GOT3 (cell line): ENCODE data around the gene DLG4.

ENCODE experiments used
- DNase-seq: peaks from one replicate; lab custom pipeline; 2025; ENCODE audit warnings: mixed read lengths; lab: John Stamatoyannopoulos, UW

DLG4 gene

DNA sequence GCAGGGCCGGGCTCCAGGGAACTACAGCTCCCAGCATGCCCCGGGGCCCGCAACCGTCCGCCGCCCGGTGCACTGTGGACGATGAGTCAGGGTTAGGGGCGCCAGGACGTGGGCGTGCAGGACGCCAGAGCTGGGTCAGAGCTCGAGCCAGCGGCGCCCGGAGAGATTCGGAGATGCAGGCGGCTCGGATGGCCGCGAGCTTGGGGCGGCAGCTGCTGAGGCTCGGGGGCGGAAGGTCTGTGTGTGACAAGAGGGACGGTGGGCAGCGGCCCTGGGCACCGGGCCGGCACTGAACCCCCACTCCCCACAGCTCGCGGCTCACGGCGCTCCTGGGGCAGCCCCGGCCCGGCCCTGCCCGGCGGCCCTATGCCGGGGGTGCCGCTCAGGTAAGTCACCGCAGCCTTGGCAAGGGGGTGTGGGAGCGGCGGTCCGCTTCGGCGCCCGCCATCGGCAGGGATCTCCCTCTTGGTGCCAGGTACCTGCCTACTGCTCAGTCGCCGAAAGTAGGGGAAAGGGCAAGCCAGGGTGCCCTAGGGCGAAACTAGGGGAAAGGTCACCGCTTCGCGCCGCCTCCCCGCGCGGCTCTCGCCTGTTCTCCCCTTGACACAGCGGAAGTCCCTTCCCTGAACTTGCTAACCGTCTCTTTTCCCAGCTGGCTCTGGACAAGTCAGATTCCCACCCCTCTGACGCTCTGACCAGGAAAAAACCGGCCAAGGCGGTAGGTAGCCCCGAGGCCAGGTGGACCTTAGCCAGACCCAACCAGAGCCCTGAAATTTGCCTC is at the start of gene DLG4, which contains the start of gene ACADVL:
Gene DLG4 (minus strand): TSS at position 25 of the 781 bp plus-strand sequence.
Gene ACADVL (plus strand): TSS at position 127 of the 781 bp plus-strand sequence. CDS start 47 bp downstream, at position 174.
- DNase-seq: peak; percentile 83

- no peak for DNase-seq
Observed at GRCh38 chr17:7266784-7267183, 47.1 kb upstream of the DLG4 start.

DNA sequence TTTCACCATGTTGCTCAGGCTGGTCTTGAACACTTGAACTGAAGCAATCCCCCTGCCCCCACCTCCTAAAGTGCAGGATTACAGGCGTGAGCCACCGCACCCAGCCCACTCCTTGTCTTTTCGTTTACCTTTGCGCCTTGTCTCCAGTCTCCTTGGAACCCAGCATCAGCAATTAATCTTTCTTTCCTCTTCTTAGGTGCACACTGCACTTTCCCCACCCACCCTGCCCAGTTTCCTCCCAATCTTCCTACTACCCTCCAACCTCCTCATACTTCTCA is 44.1 kb upstream of the DLG4 start:
- no peak for DNase-seq

- no peak for DNase-seq
Observed at GRCh38 chr17:7262935-7263800, 43.5 kb upstream of the DLG4 start.

DNA sequence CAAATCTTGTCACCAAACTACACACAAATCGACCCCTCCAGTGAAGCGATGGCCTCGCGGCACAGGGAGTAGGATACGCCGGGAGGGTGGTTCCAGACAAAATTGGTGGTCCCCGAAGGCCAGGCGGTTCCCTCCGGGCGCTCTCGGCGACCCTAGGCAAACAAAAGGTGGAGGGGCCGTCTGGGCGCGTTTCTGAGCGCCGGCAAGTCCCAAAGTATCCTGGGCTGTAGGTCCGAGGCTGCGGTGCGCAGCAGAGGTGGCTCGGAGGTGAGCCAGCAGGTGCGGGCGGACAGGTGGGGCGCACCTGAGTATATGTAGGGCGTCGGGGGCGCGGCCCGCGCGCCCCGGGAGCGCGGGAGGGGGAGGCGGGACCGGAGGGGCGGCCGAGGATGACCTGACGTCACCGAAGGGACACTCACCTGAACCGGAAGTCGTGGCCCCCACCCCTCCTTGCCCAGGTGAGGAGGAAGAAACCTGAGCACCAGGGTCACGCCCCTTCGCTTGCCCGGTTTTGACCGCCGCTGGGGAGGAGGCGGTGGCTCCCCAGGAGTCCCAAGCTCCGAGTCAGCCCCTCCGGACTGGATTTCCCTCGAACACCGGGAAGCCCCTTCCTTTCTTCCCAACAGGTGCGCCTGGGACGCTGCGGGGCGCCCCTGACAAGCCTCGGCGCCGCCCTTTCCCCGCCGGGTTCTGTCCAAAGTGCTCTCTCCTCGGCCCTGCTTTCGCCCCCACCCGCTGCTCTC is 42.7 kb upstream of the DLG4 start, which contains the start of gene CLDN7:
Gene CLDN7 (minus strand): TSS at position 287 of the 743 bp plus-strand sequence. CDS start 435 bp downstream, outside the sequence.
- no peak for DNase-seq

GRCh38 chr17:7261379-7262191 is 41.9 kb upstream of the DLG4 start:
- no peak for DNase-seq

GRCh38 chr17:7260651-7261378 is 41.2 kb upstream of the DLG4 start:
- no peak for DNase-seq

- no peak for DNase-seq
Observed at GRCh38 chr17:7260151-7260550, 40.5 kb upstream of the DLG4 start.

GRCh38 chr17:7259555-7259889 is 39.9 kb upstream of the DLG4 start:
- DNase-seq: no peak

DNA sequence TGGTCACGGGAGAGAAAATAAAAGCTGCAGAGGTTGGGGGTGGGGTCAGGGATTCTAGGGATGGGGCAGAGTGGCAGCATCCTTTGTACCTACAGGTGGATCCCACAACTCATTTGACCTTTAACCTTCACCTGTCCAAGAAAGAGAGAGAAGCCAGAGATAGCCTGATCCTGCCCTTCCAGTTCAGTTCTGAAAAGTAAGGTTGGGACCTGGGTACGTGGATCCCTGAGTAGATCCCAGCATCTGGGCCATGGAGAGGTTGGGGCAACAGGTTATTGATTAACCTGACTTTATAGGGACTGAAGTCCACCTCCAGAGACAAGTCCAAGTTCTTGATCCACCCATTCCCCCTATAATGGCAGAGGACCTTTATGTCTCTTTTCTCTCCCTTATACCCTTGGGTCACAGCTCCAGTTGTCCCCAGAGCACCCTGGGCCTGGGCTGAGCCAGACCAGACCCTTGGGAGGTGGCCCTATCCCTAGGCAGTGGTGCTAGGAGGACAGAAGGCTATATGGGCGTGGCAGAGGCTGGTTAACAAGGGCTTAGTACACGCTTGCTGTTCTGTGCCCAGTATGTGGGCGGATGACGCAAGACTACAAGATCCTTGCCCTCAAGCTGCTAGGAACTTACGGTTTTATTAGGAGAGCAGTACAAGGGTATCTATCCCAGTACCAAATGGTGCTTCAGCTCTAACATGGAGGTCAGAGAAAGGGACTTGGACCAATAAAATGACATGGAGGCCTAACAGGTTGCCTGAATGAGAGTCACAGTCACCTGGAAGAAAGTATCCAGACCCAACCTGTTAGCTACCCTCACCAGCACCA is 39.3 kb upstream of the DLG4 start:
- no peak for DNase-seq

GRCh38 chr17:7256766-7257456 is 37.3 kb upstream of the DLG4 start:
- no peak for DNase-seq

DNA sequence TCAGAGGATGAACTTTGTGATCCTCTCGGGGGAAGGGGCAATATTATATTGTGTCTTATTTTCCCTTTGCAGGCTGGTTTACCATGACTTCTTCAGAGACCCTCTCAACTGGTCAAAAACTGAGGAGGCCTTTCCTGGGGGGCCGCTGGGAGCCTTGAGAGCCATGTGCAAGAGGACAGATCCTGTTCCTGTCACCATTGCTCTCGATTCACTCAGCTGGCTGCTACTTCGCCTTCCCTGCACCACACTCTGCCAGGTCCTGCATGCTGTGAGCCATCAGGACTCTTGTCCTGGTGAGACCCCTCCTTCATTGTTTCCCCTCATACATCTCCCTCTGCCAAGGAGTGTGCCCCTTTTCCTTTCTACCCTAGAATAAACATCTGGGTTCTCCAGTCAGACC is 34.9 kb upstream of the DLG4 start:
- no peak for DNase-seq

GRCh38 chr17:7253082-7253481 is 33.4 kb upstream of the DLG4 start:
- DNase-seq: no peak

- peak; percentile 83 for DNase-seq
Observed at GRCh38 chr17:7252176-7253043, 32.8 kb upstream of the DLG4 start, which contains the start of gene ELP5. Gene ELP5 (plus strand): TSS chr17:7252215. CDS start chr17:7252551, 336 bp downstream.

DNA sequence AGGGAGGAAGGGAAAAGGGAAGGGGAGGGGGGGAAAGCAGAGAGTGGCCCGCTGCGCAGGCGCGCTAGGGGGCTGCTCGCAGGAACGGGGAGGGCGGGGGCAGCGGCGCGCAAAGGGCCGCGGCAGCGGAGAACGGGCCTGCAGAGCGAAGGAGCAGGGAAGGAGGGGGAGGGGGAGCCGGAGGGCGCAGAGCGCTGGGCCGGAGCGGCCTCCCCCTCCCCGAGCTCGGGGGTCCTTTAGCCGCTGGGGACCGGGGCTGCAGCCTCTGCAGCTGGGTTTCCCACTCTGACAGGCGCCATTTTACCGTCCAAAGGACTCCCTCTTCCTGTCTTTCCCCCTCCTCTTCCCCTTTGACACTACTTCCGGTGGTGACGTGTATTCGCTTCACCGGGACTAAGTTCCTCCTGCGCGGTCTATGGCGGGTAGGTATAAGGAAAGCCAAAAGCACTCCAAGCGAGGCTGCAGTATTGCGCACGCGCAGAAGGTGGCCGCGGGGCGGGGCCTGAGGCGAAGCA is 32.1 kb upstream of the DLG4 start, which contains the start of gene CTDNEP1:
Gene CTDNEP1 (minus strand): TSS at position 74 of the 515 bp plus-strand sequence. CDS start 438 bp downstream, outside the sequence.
- DNase-seq: peak; percentile 93

- DNase-seq: no peak
Observed at GRCh38 chr17:7250695-7251627, 31.3 kb upstream of the DLG4 start.

GRCh38 chr17:7249830-7250229 is 30.2 kb upstream of the DLG4 start:
- DNase-seq: no peak
